NCI-H146 (cell line): ENCODE measurements around the gene SLC38A9.
"Not testable (repeated sequence)": the region's sequence is repeated elsewhere in the genome, so short reads cannot be mapped to it uniquely, and the experiment has no call there.

Experiments
- DNase-seq: peaks from one replicate; lab custom pipeline; 2025; lab: John Stamatoyannopoulos, UW

Gene SLC38A9

GRCh38 chr5:55610542-55610941 lies 101.6 kb downstream of the SLC38A9 start:
- no peak for DNase-seq

GRCh38 chr5:55609413-55609812 lies 102.7 kb downstream of the SLC38A9 start:
- DNase-seq = no peak

GRCh38 chr5:55608595-55609349 lies 103.4 kb downstream of the SLC38A9 start:
- DNase-seq = no peak

GRCh38 chr5:55607309-55607708 lies 104.8 kb downstream of the SLC38A9 start:
- DNase-seq = not testable (repeated sequence)

- no peak for DNase-seq
Measured at GRCh38 chr5:55604611-55605067, 107.5 kb downstream of the SLC38A9 start.

GRCh38 chr5:55603922-55604321 lies 108.2 kb downstream of the SLC38A9 start:
- no peak for DNase-seq

- no peak for DNase-seq
Measured at GRCh38 chr5:55601628-55602027, 110.5 kb downstream of the SLC38A9 start.

GRCh38 chr5:55601204-55601618 lies 110.9 kb downstream of the SLC38A9 start:
- no peak for DNase-seq

- DNase-seq = no peak
Measured at GRCh38 chr5:55600497-55601203, 111.5 kb downstream of the SLC38A9 start.

- DNase-seq = no peak
Measured at GRCh38 chr5:55600086-55600485, 112.0 kb downstream of the SLC38A9 start.

GRCh38 chr5:55599148-55600050 lies 112.7 kb downstream of the SLC38A9 start:
- no peak for DNase-seq

- DNase-seq = no peak
Measured at GRCh38 chr5:55597014-55597981, 114.8 kb downstream of the SLC38A9 start.

- DNase-seq = no peak
Measured at GRCh38 chr5:55594671-55595070, 117.5 kb downstream of the SLC38A9 start.

GRCh38 chr5:55593115-55593472 lies 119.0 kb downstream of the SLC38A9 start:
- DNase-seq = peak; percentile 61

- no peak for DNase-seq
Measured at GRCh38 chr5:55592388-55593114, 119.6 kb downstream of the SLC38A9 start.

- DNase-seq = no peak
Measured at GRCh38 chr5:55591686-55592085, 120.4 kb downstream of the SLC38A9 start.

GRCh38 chr5:55585206-55585610 lies 126.9 kb downstream of the SLC38A9 start:
- DNase-seq = no peak

GRCh38 chr5:55584398-55585205 lies 127.5 kb downstream of the SLC38A9 start:
- no peak for DNase-seq

- DNase-seq = no peak
Measured at GRCh38 chr5:55583578-55583977, 128.5 kb downstream of the SLC38A9 start.

GRCh38 chr5:55582256-55582655 lies 129.9 kb downstream of the SLC38A9 start:
- DNase-seq = no peak
